Endothelial cell of umbilical vein (primary cell): Measurements from ENCODE around the gene DZIP3. TPM values are rescaled to one million over a fixed set of nuclear protein-coding genes. Genes with fewer than 3 reads are reported as not detected.

Experiments
- BruUV-seq: library from RNA; stranded (reverse); fragments of 400-500 nt; replicated peaks from 2 replicates; lab custom pipeline; 2021; lab: Mats Ljungman, UMichigan
- CTCF ChIA-PET: fragments of 300-600, 350-600 bp; sonication (Branson Sonifier 250); formaldehyde crosslinking; loops from one replicate; lab custom pipeline; 2021; ENCODE audit warnings: antibody characterized with exemption, inconsistent platforms; lab: Charles Lee
- POLR2A ChIA-PET: fragments of 300-600, 350-600 bp; sonication (Branson Sonifier 250); formaldehyde crosslinking; loops from one replicate; lab custom pipeline; 2021; ENCODE audit warnings: antibody characterized with exemption, inconsistent platforms; lab: Charles Lee
- DNase-seq: peaks from one replicate; pipeline ENCODE4 v3.0.0-alpha.2; 2011; ENCODE audit warnings: low read depth, low spot score
- FAIRE-seq: peaks from 2 replicates; lab custom pipeline; 2011; peaks lifted over from hg19 to GRCh38; lab: Jason Lieb, UNC
- H2AFZ ChIP-seq: 2 replicates; pipeline ENCODE4 v1.6.0; 2012; ENCODE audit warnings: low read depth, low read length, control low read depth, inconsistent platforms
- H3K27ac ChIP-seq: 2 replicates; pipeline ENCODE4 v1.5.1; 2011; ENCODE audit warnings: low read depth, mild to moderate bottlenecking, control low read depth, low read length, moderate library complexity; ENCODE audit not compliant: insufficient read depth
- H3K27me3 ChIP-seq, 2 experiments: 2 replicates each; pipeline versions ENCODE4 v1.6.0 to v1.6.1; 2011; ENCODE audit warnings: low read length in 2 of 2, mixed read lengths in 1 of 2; ENCODE audit not compliant: control insufficient read depth in 2 of 2, insufficient read depth in 2 of 2
- H3K36me3 ChIP-seq, 2 experiments: 2 replicates in 1 of 2; 3 replicates in 1 of 2; pipeline ENCODE4 v1.5.1; 2011; ENCODE audit warnings: low read length in 2 of 2, mild to moderate bottlenecking in 1 of 2, moderate library complexity in 1 of 2; ENCODE audit not compliant: control insufficient read depth in 2 of 2, insufficient read depth in 2 of 2; ENCODE audit errors: extremely low read depth in 1 of 2
- H3K4me1 ChIP-seq: 3 replicates; pipeline ENCODE4 v1.5.1; 2011; ENCODE audit warnings: mild to moderate bottlenecking, low read length; ENCODE audit not compliant: control insufficient read depth, insufficient read depth; ENCODE audit errors: extremely low read depth
- H3K4me2 ChIP-seq: 2 replicates; pipeline ENCODE4 v1.6.1; 2011; ENCODE audit warnings: low read length, control low read depth, mixed read lengths; ENCODE audit not compliant: insufficient read depth
- H3K4me3 ChIP-seq, 3 experiments: fragments of 200-600 bp in 1 of 3; sonication (generic), shearing (Covaris generic) in 1 of 3; replicated peaks in 1 of 3; 2 replicates each; pipeline ENCODE4 v1.5.1; 2011 to 2016; ENCODE audit warnings: control low read depth in 3 of 3, low read length in 3 of 3, mild to moderate bottlenecking in 2 of 3, inconsistent platforms in 1 of 3, low read depth in 1 of 3, moderate library complexity in 1 of 3; ENCODE audit not compliant: insufficient read depth in 1 of 3
- H3K79me2 ChIP-seq: 2 replicates; pipeline ENCODE4 v1.6.0; 2012; ENCODE audit warnings: low read length, inconsistent platforms; ENCODE audit not compliant: control insufficient read depth, insufficient read depth
- H3K9ac ChIP-seq: replicated peaks from 2 replicates; pipeline ENCODE3; 2011; ENCODE audit warnings: low read length, control low read depth; ENCODE audit not compliant: insufficient read depth; ENCODE audit errors: extremely low read depth
- H3K9me1 ChIP-seq: replicated peaks from 3 replicates; pipeline ENCODE4 v1.6.0; 2011; ENCODE audit warnings: mild to moderate bottlenecking, low read length; ENCODE audit not compliant: control insufficient read depth, insufficient read depth; ENCODE audit errors: extremely low read depth
- H3K9me3 ChIP-seq: replicated peaks from 2 replicates; pipeline ENCODE4 v1.5.1; 2012; ENCODE audit warnings: low read length, inconsistent platforms; ENCODE audit not compliant: control insufficient read depth, insufficient read depth
- H4K20me1 ChIP-seq: replicated peaks from 2 replicates; pipeline ENCODE3; 2011; ENCODE audit warnings: mild to moderate bottlenecking, low read length; ENCODE audit not compliant: control insufficient read depth, insufficient read depth; ENCODE audit errors: extremely low read depth
- CTCF ChIP-seq, 2 donors: IDR thresholded peaks; 1 replicate in 1 of 2; 2 replicates in 1 of 2; pipeline ENCODE4 v1.5.1; 2011; ENCODE audit warnings: low read length in 2 of 2, mild to moderate bottlenecking in 2 of 2, moderate library complexity in 2 of 2, control low read depth in 1 of 2, inconsistent platforms in 1 of 2, low read depth in 1 of 2; ENCODE audit not compliant: insufficient read depth in 1 of 2; ENCODE audit errors: extremely low read depth in 1 of 2
- EZH2 ChIP-seq: IDR thresholded peaks from 2 replicates; pipeline ENCODE4 v1.6.1; 2012; ENCODE audit warnings: borderline replicate concordance, low read depth, mild to moderate bottlenecking, moderate library complexity, low read length, inconsistent platforms; ENCODE audit not compliant: severe bottlenecking
- FOS ChIP-seq: IDR thresholded peaks from 2 replicates; pipeline ENCODE4 v1.6.1; 2011; ENCODE audit warnings: mild to moderate bottlenecking, low read length, moderate library complexity, borderline replicate concordance; ENCODE audit not compliant: insufficient read depth
- GATA2 ChIP-seq: IDR thresholded peaks from 2 replicates; pipeline ENCODE4 v1.7.0; 2011; ENCODE audit warnings: low read depth, mild to moderate bottlenecking, moderate library complexity, mixed read lengths, low read length; ENCODE audit not compliant: insufficient read length, insufficient read depth
- JUN ChIP-seq: IDR thresholded peaks from 2 replicates; pipeline ENCODE4 v1.6.1; 2011; ENCODE audit warnings: borderline replicate concordance, low read depth; ENCODE audit not compliant: insufficient read length, insufficient read depth
- MAX ChIP-seq: IDR thresholded peaks from 2 replicates; pipeline ENCODE4 v1.6.1; 2011; ENCODE audit not compliant: insufficient read depth, insufficient read length
- MYC ChIP-seq: IDR thresholded peaks from one replicate; pipeline ENCODE4 v1.6.1; 2011; ENCODE audit warnings: mild to moderate bottlenecking, low read depth, low read length
- POLR2A ChIP-seq: IDR thresholded peaks from 2 replicates; pipeline ENCODE4 v1.6.1; 2012; ENCODE audit warnings: low read depth, mild to moderate bottlenecking, control low read depth, low read length
- POLR2AphosphoS5 ChIP-seq: IDR thresholded peaks from 2 replicates; pipeline ENCODE4 v1.6.1; 2012; ENCODE audit warnings: low read depth, mild to moderate bottlenecking, control low read depth, low read length, moderate library complexity; ENCODE audit not compliant: insufficient read depth
- dilution Hi-C: fragments of 300-500 bp; cut with MboI; formaldehyde crosslinking; loops from one replicate; pipeline ENCODE4 v1.15.0; 2019; ENCODE audit warnings: low sequenced_read_pairs; ENCODE audit not compliant: extremely low pct_ligation_motif_present
- intact Hi-C: fragments of 100-400 bp; cut with micrococcal nuclease; formaldehyde crosslinking; loops from one replicate; pipeline ENCODE4 v1.10.0; 2022
- polyA plus RNA-seq, 4 experiments: library from polyadenylated mRNA; depleted of rRNA in 3 of 4; stranded (reverse) in 3 of 4; unstranded in 1 of 4; fragments of >200 nt; gene quantifications; 2 replicates each; pipeline versions ENCODE4 v1.2.1 to v1.2.3, GENCODE V29; 2011 to 2012; ENCODE audit warnings: missing spikeins in 1 of 4
- total RNA-seq: library from RNA; stranded (reverse); gene quantifications from 2 replicates; pipeline ENCODE4 v1.2.3, GENCODE V29; 2021

DZIP3 gene
- total and polyA plus RNA-seq, 2 donors (not counting 3 experiments of a cell fraction or from before 2014, with no cell fraction given), result 1.9 to 6.5 TPM

GRCh38 chr3:108555966-108556581, 33.4 kb upstream of the DZIP3 start:
- dilution Hi-C loops (no loop called here), intact Hi-C loops (no loop called here)
- no peak overlapping the region for H3K4me2 ChIP-seq
- TF ChIP-seq GATA2, result no peak
- TF ChIP-seq JUN, result no peak
- no peak for TF ChIP-seq MAX
- no peak for TF ChIP-seq MYC
- TF ChIP-seq POLR2AphosphoS5, result no peak
- TF ChIP-seq FOS, result no peak
- TF ChIP-seq EZH2, result no peak
- TF ChIP-seq POLR2A, result no peak
- TF ChIP-seq CTCF (IDR thresholded peaks at IDR 0.05; ENCODE audit: extremely low read depth in 1 of 2, insufficient read depth in 1 of 2, low read depth in 1 of 2, low read length in 2 of 2), result no peak
- H3K36me3 ChIP-seq, result peaks cover 0 to 11% of the 10 kb centered on the region in 2 experiments
- no peaks in the 10 kb centered on the region for H3K79me2 ChIP-seq
- no TSS peak for BruUV-seq
- H3K9me3 ChIP-seq, result no peaks in the 10 kb centered on the region
- no peak overlapping the region for H3K9ac ChIP-seq
- H3K4me1 ChIP-seq, result no peaks in the 10 kb centered on the region
- FAIRE-seq (no peak), DNase-seq (no peak)
- POLR2A ChIA-PET, result no interaction called here
- H3K4me3 ChIP-seq, result no peak overlapping the region
- H3K27ac ChIP-seq, result no peak overlapping the region
- H2AFZ ChIP-seq, result no peak overlapping the region
- CTCF ChIA-PET, result interaction anchor here (0.9 to 5.7 kb wide), 3 partner anchors 9 to 68 kb away, joined by 3 to 122 read pairs (median 4); no protein-coding TSS in a partner anchor
- H3K27me3 ChIP-seq, result no peaks in the 10 kb centered on the region
- H3K9me1 ChIP-seq, result no peaks in the 10 kb centered on the region
- no peaks in the 10 kb centered on the region for H4K20me1 ChIP-seq
